ENCODE measurements around the gene ERCC1. TPM values are rescaled to one million over a fixed set of nuclear protein-coding genes. Genes with fewer than 3 reads are reported as not detected.
A peak's percentile ranks its signal among the peaks of the same experiment; 100 is the strongest.

Gene ERCC1
- polyA plus RNA-seq, 1 of the 3 experiments (the other 2 are of a cell fraction) = 95.3 TPM

- H3K36me3 ChIP-seq (replicated peaks in 1 of 2; ENCODE audit: control insufficient read depth in 1 of 2, insufficient read depth in 2 of 2, low read length in 1 of 2) = peaks cover 2 to 5% of the 10 kb centered on the region in 2 experiments
- H3F3A ChIP-seq (replicated peaks; ENCODE audit: insufficient read depth) = peaks cover 8% of the 10 kb centered on the region
- WGBS (ENCODE audit: low lambda C conversion rate) = 0% methylated on average over 29 of the region's 48 CpGs
- peak overlapping the region; percentile 82 for H2AFZ ChIP-seq (ENCODE audit: low read depth)
- no peaks in the 10 kb centered on the region for H3K27me3 ChIP-seq (ENCODE audit: insufficient read depth)
- no peaks in the 10 kb centered on the region for H3K9me3 ChIP-seq
- CTCF ChIA-PET = interaction anchor here (1.3 to 3.9 kb wide), 3 partner anchors 20 to 80 kb away, joined by 4 to 18 read pairs (median 4); partner anchors contain the start of gene ERCC2
- H3K4me3 ChIP-seq (ENCODE audit: low read depth in 2 of 2, low read length in 1 of 2) = peak overlapping the region; percentile 87 to 97
- no peaks in the 10 kb centered on the region for H4K20me1 ChIP-seq (ENCODE audit: insufficient read depth)
- peak; percentile 93 for DNase-seq
- H3K9me2 ChIP-seq = no peaks in the 10 kb centered on the region
- peaks cover 63% of the 10 kb centered on the region for H3K79me2 ChIP-seq (ENCODE audit: insufficient read depth)
- peak; percentile 39; the same call in 1 of the 2 replicates for TF ChIP-seq FOSL2 (IDR thresholded peaks at IDR 0.05; ENCODE audit: borderline replicate concordance, low read depth)
- TF ChIP-seq NFIC (IDR thresholded peaks at IDR 0.05; ENCODE audit: borderline replicate concordance) = 0 out of 2 replicates have a peak, but pooled peaks have one; percentile 21
- TF ChIP-seq IRF3 (IDR thresholded peaks at IDR 0.05; ENCODE audit: low read depth, low read length) = no peak
- TF ChIP-seq SIN3A (IDR thresholded peaks at IDR 0.05; ENCODE audit: borderline replicate concordance, low read depth, low read length) = peak; percentile 63; the same call in 1 of the 2 replicates
- no peak for TF ChIP-seq MAX (IDR thresholded peaks at IDR 0.05; ENCODE audit: low read depth)
- no peak for TF ChIP-seq EZH2phosphoT487 (IDR thresholded peaks at IDR 0.05; ENCODE audit: borderline replicate concordance, low read depth)
- peak; percentile 47; the same call in 1 of the 2 replicates for TF ChIP-seq YY1 (IDR thresholded peaks at IDR 0.05; ENCODE audit: low read depth)
- TF ChIP-seq JUND (IDR thresholded peaks at IDR 0.05) = peak; percentile 52; the same call in 1 of the 2 replicates
- TF ChIP-seq GABPA (IDR thresholded peaks at IDR 0.05; ENCODE audit: low read depth) = no peak; the same call in 1 of the 2 replicates
- TF ChIP-seq USF1 (IDR thresholded peaks at IDR 0.05; ENCODE audit: borderline replicate concordance, low read depth) = no peak
- TF ChIP-seq GATA2 (CRISPR knock-in tag; IDR thresholded peaks at IDR 0.05) = no peak
- peak; percentile 88 for TF ChIP-seq MXI1 (IDR thresholded peaks at IDR 0.05; ENCODE audit: low read depth, low read length)
- TF ChIP-seq TCF12 (IDR thresholded peaks at IDR 0.05) = no peak
- TF ChIP-seq RAD21 (IDR thresholded peaks at IDR 0.05; ENCODE audit: low read length) = no peak
- no peak for TF ChIP-seq REST (IDR thresholded peaks at IDR 0.05; ENCODE audit: low read depth, low read length)
- peak overlapping the region; percentile 96 to 98 for H3K27ac ChIP-seq (ENCODE audit: low read depth in 2 of 2, low read length in 1 of 2)
- POLR2A ChIA-PET = no interaction called here
- H3K4me1 ChIP-seq (ENCODE audit: control insufficient read depth in 1 of 2, insufficient read depth in 2 of 2, low read depth in 1 of 2, low read length in 1 of 2) = peaks cover 16 to 26% of the 10 kb centered on the region in 2 experiments; a peak in 3 of 4 replicates
- H3K4me2 ChIP-seq = peak overlapping the region; percentile 88
- H3K9ac ChIP-seq = peak overlapping the region; percentile 97
Observed at GRCh38 chr19:45405435-45406225, 18.1 kb downstream of the ERCC1 start.

Measured in SK-N-SH (cell line).